Natural killer cell (primary cell): ENCODE data around the gene SELENOP. TPM values are rescaled to one million over a fixed set of nuclear protein-coding genes. Genes with fewer than 3 reads are reported as not detected.
"Not testable (repeated sequence)": the region's sequence is repeated elsewhere in the genome, so short reads cannot be mapped to it uniquely, and the experiment has no call there.

ENCODE experiments used
- ATAC-seq, 3 donors: fragments of 150-1000 bp in 2 of 3; fragments of 200-7000 bp in 1 of 3; cut with Tn5 transposase; 1 replicate in 1 of 3; 2 replicates in 2 of 3; pipeline ENCODE4 v1.10.0; 2021; ENCODE audit warnings: mild to moderate bottlenecking in 2 of 3, moderate library complexity in 2 of 3
- DNase-seq, 2 donors: peaks; one replicate each; pipeline versions ENCODE4 v3.0.0 to v3.0.0-alpha.2; 2013 to 2021; ENCODE audit warnings: mixed read lengths in 1 of 2
- H3K27ac ChIP-seq: one replicate; pipeline ENCODE4 v1.5.1; 2013; ENCODE audit warnings: mild to moderate bottlenecking, low read length
- H3K27me3 ChIP-seq: one replicate; pipeline ENCODE4 v1.6.1; 2013; ENCODE audit warnings: low read length; ENCODE audit not compliant: control insufficient read depth, insufficient read depth
- H3K36me3 ChIP-seq: one replicate; pipeline ENCODE4 v1.6.1; 2013; ENCODE audit warnings: low read length; ENCODE audit not compliant: control insufficient read depth, insufficient read depth
- H3K4me1 ChIP-seq: one replicate; pipeline ENCODE4 v1.6.1; 2013; ENCODE audit warnings: low read length; ENCODE audit not compliant: control insufficient read depth, insufficient read depth
- H3K4me3 ChIP-seq: one replicate; pipeline ENCODE4 v1.5.1; 2013; ENCODE audit warnings: low read length
- H3K9me3 ChIP-seq: one replicate; pipeline ENCODE4 v1.6.1; 2013; ENCODE audit warnings: low read length; ENCODE audit not compliant: control insufficient read depth, insufficient read depth
- H3K27ac Mint-ChIP-seq, 2 donors: one replicate each; pipeline ENCODE4 v1.8.0; 2022; ENCODE audit warnings: mild to moderate bottlenecking in 2 of 2, mixed read lengths in 2 of 2, moderate library complexity in 1 of 2
- H3K27me3 Mint-ChIP-seq, 2 donors: one replicate each; pipeline ENCODE4 v1.8.0; 2022; ENCODE audit warnings: low read depth in 2 of 2, mixed read lengths in 2 of 2
- H3K36me3 Mint-ChIP-seq: one replicate; pipeline ENCODE4 v1.8.0; 2022; ENCODE audit warnings: mixed read lengths
- H3K4me1 Mint-ChIP-seq, 2 donors: one replicate each; pipeline ENCODE4 v1.8.0; 2022; ENCODE audit warnings: mixed read lengths in 2 of 2
- H3K4me3 Mint-ChIP-seq: one replicate; pipeline ENCODE4 v1.8.0; 2022; ENCODE audit warnings: mild to moderate bottlenecking, moderate library complexity, mixed read lengths
- H3K9me3 Mint-ChIP-seq, 2 donors: one replicate each; pipeline ENCODE4 v1.8.0; 2022; ENCODE audit warnings: mixed read lengths in 2 of 2
- WGBS: methylation state at CpG from one replicate; pipeline ENCODE4 v1.1.7; 2013; ENCODE audit warnings: missing lambda C conversion rate; ENCODE audit not compliant: insufficient coverage; 5-methylcytosine and 5-hydroxymethylcytosine counted together
- intact Hi-C: fragments of 100-400 bp; cut with micrococcal nuclease; formaldehyde crosslinking; loops from one replicate; pipeline ENCODE4 v1.14.2; 2022
- total RNA-seq, 4 donors: library from RNA; stranded (reverse); fragments of 120-200 nt in 1 of 4; gene quantifications; one replicate each; pipeline versions ENCODE4 v1.2.3 to v1.2.4, GENCODE V29; 2013 to 2022
- TF ChIP-seq, protein P1 (sequence below): fragments of 200-600 bp; IDR thresholded peaks from one replicate; pipeline ENCODE4 v1.8.0; 2022; ENCODE audit warnings: antibody characterized with exemption

Gene SELENOP
- total RNA-seq, 3 donors from 2014 or later (not counting 1 experiment from before 2014, with no cell fraction given) = 0.75 to 1.8 (median 1.1) TPM

GRCh38 chr5:42819745-42820144, 8.1 kb upstream of the SELENOP start:
- no peaks in the 10 kb centered on the region for H3K27me3 ChIP-seq
- DNase-seq (no peak), ATAC-seq (no peak)
- H3K4me3 ChIP-seq = no peak overlapping the region
- intact Hi-C loops = no loop called here
- H3K27me3 Mint-ChIP-seq = no peaks in the 10 kb centered on the region
- no peak overlapping the region for H3K27ac Mint-ChIP-seq
- no peaks in the 10 kb centered on the region for H3K4me1 Mint-ChIP-seq
- TF ChIP-seq, protein P1, sequence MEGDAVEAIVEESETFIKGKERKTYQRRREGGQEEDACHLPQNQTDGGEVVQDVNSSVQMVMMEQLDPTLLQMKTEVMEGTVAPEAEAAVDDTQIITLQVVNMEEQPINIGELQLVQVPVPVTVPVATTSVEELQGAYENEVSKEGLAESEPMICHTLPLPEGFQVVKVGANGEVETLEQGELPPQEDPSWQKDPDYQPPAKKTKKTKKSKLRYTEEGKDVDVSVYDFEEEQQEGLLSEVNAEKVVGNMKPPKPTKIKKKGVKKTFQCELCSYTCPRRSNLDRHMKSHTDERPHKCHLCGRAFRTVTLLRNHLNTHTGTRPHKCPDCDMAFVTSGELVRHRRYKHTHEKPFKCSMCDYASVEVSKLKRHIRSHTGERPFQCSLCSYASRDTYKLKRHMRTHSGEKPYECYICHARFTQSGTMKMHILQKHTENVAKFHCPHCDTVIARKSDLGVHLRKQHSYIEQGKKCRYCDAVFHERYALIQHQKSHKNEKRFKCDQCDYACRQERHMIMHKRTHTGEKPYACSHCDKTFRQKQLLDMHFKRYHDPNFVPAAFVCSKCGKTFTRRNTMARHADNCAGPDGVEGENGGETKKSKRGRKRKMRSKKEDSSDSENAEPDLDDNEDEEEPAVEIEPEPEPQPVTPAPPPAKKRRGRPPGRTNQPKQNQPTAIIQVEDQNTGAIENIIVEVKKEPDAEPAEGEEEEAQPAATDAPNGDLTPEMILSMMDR = no peak
- 78% methylated on average over 2 of the region's 2 CpGs for WGBS
- no peaks in the 10 kb centered on the region for H3K36me3 ChIP-seq
- no peaks in the 10 kb centered on the region for H3K9me3 Mint-ChIP-seq
- no peaks in the 10 kb centered on the region for H3K4me1 ChIP-seq
- no peak overlapping the region for H3K4me3 Mint-ChIP-seq
- H3K36me3 Mint-ChIP-seq = no peaks in the 10 kb centered on the region
- no peak overlapping the region for H3K27ac ChIP-seq
- H3K9me3 ChIP-seq = no peaks in the 10 kb centered on the region

DNA sequence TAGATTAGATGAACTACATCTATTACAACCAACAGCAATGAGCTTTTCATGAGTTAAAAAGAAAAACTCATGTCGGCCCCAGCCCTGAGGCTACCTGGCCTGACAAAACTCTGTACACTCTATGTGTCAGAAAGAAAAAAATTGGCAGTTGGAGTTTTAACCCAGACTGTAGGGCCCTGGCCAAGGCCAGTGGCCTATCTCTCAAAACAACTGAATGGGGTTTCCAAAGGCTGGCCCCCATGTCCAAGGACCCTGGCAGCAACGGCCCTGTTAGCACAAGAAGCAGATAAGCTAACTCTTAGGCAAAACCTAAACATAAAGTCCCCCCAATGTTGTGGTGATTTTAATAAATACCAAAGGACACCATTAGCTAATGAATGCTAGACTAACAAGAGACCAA, 4.9 kb upstream of the SELENOP start:
- H3K4me3 ChIP-seq, H3K36me3 ChIP-seq, H3K4me1 ChIP-seq, H3K9me3 ChIP-seq, DNase-seq, H3K27ac ChIP-seq, H3K27ac Mint-ChIP-seq, H3K9me3 Mint-ChIP-seq, H3K27me3 Mint-ChIP-seq, H3K4me1 Mint-ChIP-seq, H3K36me3 Mint-ChIP-seq, intact Hi-C loops, H3K4me3 Mint-ChIP-seq, H3K27me3 ChIP-seq, ATAC-seq: not testable (repeated sequence)
- 100% methylated on average over 1 of the region's 2 CpGs for WGBS

DNA sequence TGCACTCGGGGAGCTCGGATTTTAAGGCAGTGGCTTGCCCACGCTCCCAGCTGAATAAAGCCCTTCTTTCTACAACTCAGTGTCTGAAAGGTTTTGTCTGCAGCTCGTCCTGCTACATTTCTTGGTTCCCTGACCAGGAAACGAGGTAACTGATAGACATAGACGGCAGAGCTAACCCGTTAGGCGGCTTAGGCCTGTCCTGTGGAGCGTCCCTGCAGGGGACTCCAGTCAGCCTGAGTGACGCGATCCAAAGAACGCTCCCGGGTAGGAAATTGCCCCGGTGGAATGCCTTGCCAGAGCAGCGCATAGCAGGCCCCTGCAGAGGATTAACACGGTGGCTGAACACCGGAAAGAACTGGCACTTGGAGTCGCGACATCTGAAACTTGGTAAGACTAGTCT, 1.8 kb upstream of the SELENOP start:
- H3K27me3 Mint-ChIP-seq = no peaks in the 10 kb centered on the region
- no peaks in the 10 kb centered on the region for H3K4me1 Mint-ChIP-seq
- no peaks in the 10 kb centered on the region for H3K36me3 ChIP-seq
- no peak for ATAC-seq
- no peaks in the 10 kb centered on the region for H3K36me3 Mint-ChIP-seq
- H3K4me3 Mint-ChIP-seq = no peak overlapping the region
- H3K9me3 ChIP-seq = no peaks in the 10 kb centered on the region
- H3K27ac Mint-ChIP-seq = no peak overlapping the region
- TF ChIP-seq, protein P1 = no peak
- H3K27ac ChIP-seq = no peak overlapping the region
- DNase-seq = no peak
- no peaks in the 10 kb centered on the region for H3K4me1 ChIP-seq
- WGBS = 94% methylated on average over 19 of the region's 19 CpGs
- H3K9me3 Mint-ChIP-seq = no peaks in the 10 kb centered on the region
- H3K4me3 ChIP-seq = no peak overlapping the region
- intact Hi-C loops = no loop called here
- no peaks in the 10 kb centered on the region for H3K27me3 ChIP-seq

DNA sequence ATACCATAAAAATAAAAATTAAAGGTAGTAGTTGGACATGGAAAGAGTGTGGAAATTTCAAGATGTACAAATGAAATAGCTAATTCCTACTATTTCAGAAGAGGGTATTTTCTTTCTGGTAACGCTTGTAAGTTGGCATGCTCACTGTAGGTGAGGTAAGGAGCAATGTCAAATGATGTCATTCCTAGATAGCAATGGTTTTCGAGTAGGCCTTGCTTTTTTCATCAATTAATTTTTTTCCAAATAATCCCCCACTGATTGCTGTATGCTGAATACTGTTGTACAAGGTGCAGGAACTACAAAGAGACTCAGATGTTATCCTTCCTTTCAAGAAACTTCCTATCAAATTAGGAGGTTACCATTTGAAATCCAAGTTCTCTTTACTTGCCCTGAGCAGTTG, 928 bp upstream of the SELENOP start:
- Mint-ChIP-seq H3K36me3 (no peaks in the 10 kb centered on the region), H3K9me3 (no peaks in the 10 kb centered on the region), H3K4me3 (no peak overlapping the region), H3K27me3 (no peaks in the 10 kb centered on the region), H3K4me1 (no peaks in the 10 kb centered on the region), H3K27ac (no peak overlapping the region)
- no peak overlapping the region for H3K27ac ChIP-seq
- no peak for ATAC-seq
- H3K27me3 ChIP-seq = no peaks in the 10 kb centered on the region
- no peaks in the 10 kb centered on the region for H3K36me3 ChIP-seq
- intact Hi-C loops = no loop called here
- TF ChIP-seq, protein P1 = no peak
- no peaks in the 10 kb centered on the region for H3K9me3 ChIP-seq
- no peaks in the 10 kb centered on the region for H3K4me1 ChIP-seq
- no peak overlapping the region for H3K4me3 ChIP-seq
- WGBS = 100% methylated on average over 1 of the region's 2 CpGs
- no peak for DNase-seq
